ENCODE measurements around the gene UTP4. TPM values are rescaled to one million over a fixed set of nuclear protein-coding genes. Genes with fewer than 3 reads are reported as not detected.
"Not testable (repeated sequence)": the region's sequence is repeated elsewhere in the genome, so short reads cannot be mapped to it uniquely, and the experiment has no call there.

UTP4 gene
- total RNA-seq, 1 donor from 2014 or later: 26.6 TPM

GRCh38 chr16:69124406-69124805 is 8.0 kb upstream of the UTP4 start:
- not testable (repeated sequence) for DNase-seq (ENCODE audit: missing footprints); ATAC-seq
- intact Hi-C loops (cut with DNase I): loop anchor here (2.0 to 5.0 kb wide), 3 partner anchors 222 to 597 kb away; no protein-coding TSS in a partner anchor

GRCh38 chr16:69124961-69125360 is 7.5 kb upstream of the UTP4 start:
- ATAC-seq; DNase-seq (ENCODE audit: missing footprints): not testable (repeated sequence)
- intact Hi-C loops (cut with DNase I): loop anchor here (2.0 to 5.0 kb wide), 3 partner anchors 222 to 598 kb away; no protein-coding TSS in a partner anchor

- DNase-seq (ENCODE audit: missing footprints) (no peak), ATAC-seq (no peak)
- intact Hi-C loops (cut with DNase I): no loop called here
Measured at GRCh38 chr16:69126221-69126620, 6.2 kb upstream of the UTP4 start.

- ATAC-seq; intact Hi-C loops (cut with DNase I): not testable (repeated sequence)
Measured at GRCh38 chr16:69126801-69127200, 5.6 kb upstream of the UTP4 start.

GRCh38 chr16:69127966-69128510 is 4.4 kb upstream of the UTP4 start:
- no peak for ATAC-seq
- intact Hi-C loops (cut with DNase I): no loop called here
- no peak for DNase-seq (ENCODE audit: missing footprints)

More at GRCh38 chr16:69126801-69127200, 5.6 kb upstream of the UTP4 start:
- DNase-seq (ENCODE audit: missing footprints): not testable (repeated sequence)

- no peak for DNase-seq (ENCODE audit: missing footprints)
- no peak for ATAC-seq
- intact Hi-C loops (cut with DNase I): no loop called here
Measured at GRCh38 chr16:69130461-69130860, 2.0 kb upstream of the UTP4 start.

- DNase-seq (ENCODE audit: missing footprints): no peak
- no peak for ATAC-seq
- intact Hi-C loops (cut with DNase I): no loop called here
Measured at GRCh38 chr16:69131167-69131838, 1.1 kb upstream of the UTP4 start.

GRCh38 chr16:69131839-69132423 is 518 bp upstream of the UTP4 start:
- ATAC-seq: peak; percentile 83
- intact Hi-C loops (cut with DNase I): no loop called here
- peak; percentile 80 for DNase-seq (ENCODE audit: missing footprints)

GRCh38 chr16:69133373-69133954 is 1.0 kb downstream of the UTP4 start:
- DNase-seq (ENCODE audit: missing footprints) (no peak), ATAC-seq (no peak)
- intact Hi-C loops (cut with DNase I): no loop called here

GRCh38 chr16:69138608-69139007 is 6.2 kb downstream of the UTP4 start:
- intact Hi-C loops (cut with DNase I): no loop called here
- DNase-seq (ENCODE audit: missing footprints) (no peak), ATAC-seq (no peak)

- intact Hi-C loops (cut with DNase I); ATAC-seq; DNase-seq (ENCODE audit: missing footprints): not testable (repeated sequence)
Measured at GRCh38 chr16:69139464-69139863, 7.0 kb downstream of the UTP4 start.

- ATAC-seq: no peak
- no peak for DNase-seq (ENCODE audit: missing footprints)
- intact Hi-C loops (cut with DNase I): no loop called here
Measured at GRCh38 chr16:69141014-69141413, 8.6 kb downstream of the UTP4 start.

GRCh38 chr16:69141936-69142335 is 9.5 kb downstream of the UTP4 start:
- DNase-seq (ENCODE audit: missing footprints): no peak
- ATAC-seq: no peak
- intact Hi-C loops (cut with DNase I): no loop called here

- intact Hi-C loops (cut with DNase I): no loop called here
- DNase-seq (ENCODE audit: missing footprints) (no peak), ATAC-seq (no peak)
Measured at GRCh38 chr16:69143116-69143515, 10.7 kb downstream of the UTP4 start.

GRCh38 chr16:69145658-69146057 is 13.2 kb downstream of the UTP4 start:
- DNase-seq (ENCODE audit: missing footprints): no peak
- ATAC-seq: no peak
- intact Hi-C loops (cut with DNase I): no loop called here

GRCh38 chr16:69149621-69150020 is 17.2 kb downstream of the UTP4 start:
- intact Hi-C loops (cut with DNase I): loop anchor here (1.0 kb wide), 1 partner anchor 138 kb away; no protein-coding TSS in a partner anchor

GRCh38 chr16:69150146-69150865 is 17.9 kb downstream of the UTP4 start:
- DNase-seq (ENCODE audit: missing footprints) (no peak), ATAC-seq (peak; percentile 67)
- intact Hi-C loops (cut with DNase I): loop anchor here (1.0 kb wide), 1 partner anchor 137 kb away; no protein-coding TSS in a partner anchor

More at GRCh38 chr16:69149621-69150020, 17.2 kb downstream of the UTP4 start:
- not testable (repeated sequence) for ATAC-seq; DNase-seq (ENCODE audit: missing footprints)

GRCh38 chr16:69157196-69157595 is 24.7 kb downstream of the UTP4 start:
- DNase-seq (ENCODE audit: missing footprints) (no peak), ATAC-seq (no peak)
- intact Hi-C loops (cut with DNase I): no loop called here

GRCh38 chr16:69160192-69160591 is 27.7 kb downstream of the UTP4 start:
- DNase-seq (ENCODE audit: missing footprints) (no peak), ATAC-seq (no peak)
- intact Hi-C loops (cut with DNase I): no loop called here

All from Right ventricle myocardium inferior (tissue), 1 donor.